CD4-positive, alpha-beta memory T cell (primary cell): Measurements from ENCODE around the gene CFHR2. TPM values are rescaled to one million over a fixed set of nuclear protein-coding genes. Genes with fewer than 3 reads are reported as not detected.
"Not testable (repeated sequence)": the region's sequence is repeated elsewhere in the genome, so short reads cannot be mapped to it uniquely, and the experiment has no call there.

Source experiments
- CTCF ChIA-PET: fragments of 350-600 bp; sonication (Branson Sonifier 250); formaldehyde crosslinking; loops from one replicate; lab custom pipeline; 2021; ENCODE audit warnings: inconsistent platforms; ENCODE audit not compliant: partially characterized antibody; lab: Charles Lee
- POLR2A ChIA-PET: fragments of 350-600 bp; sonication (Branson Sonifier 250); formaldehyde crosslinking; loops from one replicate; lab custom pipeline; 2021; ENCODE audit not compliant: partially characterized antibody; lab: Charles Lee
- DNase-seq, 5 donors: peaks; one replicate each; pipeline versions ENCODE4 v3.0.0 to v3.0.0-alpha.2; 2020 to 2022; ENCODE audit warnings: mixed read lengths in 1 of 5
- H3K27ac ChIP-seq: one replicate; pipeline ENCODE4 v1.7.0; 2013; ENCODE audit warnings: low read depth, low read length
- H3K27me3 ChIP-seq: 2 replicates; pipeline ENCODE4 v1.7.0; 2013; ENCODE audit warnings: mild to moderate bottlenecking, low read length, moderate library complexity; ENCODE audit not compliant: insufficient read depth
- H3K36me3 ChIP-seq: 2 replicates; pipeline ENCODE4 v1.7.0; 2013; ENCODE audit warnings: mild to moderate bottlenecking, low read length, moderate library complexity; ENCODE audit not compliant: insufficient read depth
- H3K4me1 ChIP-seq: 2 replicates; pipeline ENCODE4 v1.7.0; 2013; ENCODE audit warnings: mild to moderate bottlenecking, low read length, moderate library complexity; ENCODE audit not compliant: insufficient read depth
- H3K4me3 ChIP-seq, 2 donors: one replicate each; pipeline ENCODE4 v1.7.0; 2013; ENCODE audit warnings: low read length in 2 of 2, mild to moderate bottlenecking in 1 of 2
- H3K9me3 ChIP-seq, 2 donors: one replicate each; pipeline ENCODE4 v1.7.0; 2013; ENCODE audit warnings: low read length in 2 of 2, control low read depth in 1 of 2; ENCODE audit not compliant: control insufficient read depth in 1 of 2
- H3K27ac Mint-ChIP-seq, 7 donors: one replicate each; pipeline ENCODE4 v1.8.0; 2020 to 2021; ENCODE audit warnings: mixed read lengths in 7 of 7, mild to moderate bottlenecking in 6 of 7, inconsistent platforms in 3 of 7, moderate library complexity in 3 of 7
- H3K27me3 Mint-ChIP-seq, 2 donors: one replicate each; pipeline ENCODE4 v1.8.0; 2020 to 2021; ENCODE audit warnings: mixed read lengths in 2 of 2
- H3K36me3 Mint-ChIP-seq, 2 donors: one replicate each; pipeline ENCODE4 v1.8.0; 2020 to 2021; ENCODE audit warnings: mixed read lengths in 2 of 2, inconsistent platforms in 1 of 2, mild to moderate bottlenecking in 1 of 2
- H3K4me1 Mint-ChIP-seq, 4 donors: one replicate each; pipeline ENCODE4 v1.8.0; 2020 to 2021; ENCODE audit warnings: mixed read lengths in 4 of 4, mild to moderate bottlenecking in 1 of 4
- H3K4me3 Mint-ChIP-seq, 8 donors: one replicate each; pipeline ENCODE4 v1.8.0; 2020 to 2021; ENCODE audit warnings: mixed read lengths in 8 of 8, mild to moderate bottlenecking in 7 of 8, moderate library complexity in 6 of 8, inconsistent platforms in 3 of 8
- H3K9me3 Mint-ChIP-seq, 8 donors: one replicate each; pipeline ENCODE4 v1.8.0; 2020 to 2021; ENCODE audit warnings: mixed read lengths in 8 of 8, mild to moderate bottlenecking in 5 of 8, inconsistent platforms in 3 of 8, moderate library complexity in 1 of 8
- intact Hi-C: fragments of 100-400 bp; cut with micrococcal nuclease; formaldehyde crosslinking; loops from one replicate; pipeline ENCODE4 v1.15.1; 2023
- polyA plus RNA-seq, 2 donors: library from polyadenylated mRNA; unstranded; fragments of 300-500 nt; fragmentation: Illumina TruSeq; gene quantifications; one replicate each; pipeline ENCODE4 v1.2.3, GENCODE V29; 2021
- total RNA-seq, 2 experiments: library from RNA; stranded (reverse); gene quantifications; one replicate each; pipeline ENCODE4 v1.2.3, GENCODE V29; 2021

CFHR2 gene
- not detected for total RNA-seq
- not detected for polyA plus RNA-seq

GRCh38 chr1:196943568-196943967 lies at the start of gene CFHR2:
TSS of gene CFHR2 (plus strand) at chr1:196943738. CDS start at chr1:196943881, 143 bp downstream.
- H3K4me3 ChIP-seq, CTCF ChIA-PET, H3K4me3 Mint-ChIP-seq, H3K27ac Mint-ChIP-seq, H3K9me3 ChIP-seq, intact Hi-C loops, H3K27me3 ChIP-seq, H3K27ac ChIP-seq, H3K27me3 Mint-ChIP-seq, H3K9me3 Mint-ChIP-seq, POLR2A ChIA-PET, H3K4me1 Mint-ChIP-seq, H3K36me3 Mint-ChIP-seq, H3K4me1 ChIP-seq, H3K36me3 ChIP-seq, DNase-seq: not testable (repeated sequence)

- Mint-ChIP-seq H3K9me3 (peaks cover 0 to 4% (median 0%) of the 10 kb centered on the region in 8 donors), H3K4me3 (no peak overlapping the region), H3K27me3 (peaks cover 7 to 22% of the 10 kb centered on the region in 2 donors), H3K27ac (no peak overlapping the region), H3K36me3 (no peaks in the 10 kb centered on the region), H3K4me1 (no peaks in the 10 kb centered on the region)
- no peak for DNase-seq
- H3K27ac ChIP-seq: no peak overlapping the region
- H3K27me3 ChIP-seq: no peaks in the 10 kb centered on the region
- no peaks in the 10 kb centered on the region for H3K36me3 ChIP-seq
- intact Hi-C loops: no loop called here
- ChIA-PET POLR2A (no interaction called here), CTCF (no interaction called here)
- no peaks in the 10 kb centered on the region for H3K9me3 ChIP-seq
- H3K4me3 ChIP-seq: no peak overlapping the region
- H3K4me1 ChIP-seq: no peaks in the 10 kb centered on the region
These were observed 47.2 kb upstream of the CFHR2 start for GRCh38 chr1:196896355-196896754.

- peaks cover 7 to 22% of the 10 kb centered on the region in 2 donors for H3K27me3 Mint-ChIP-seq
- no peak overlapping the region for H3K27ac ChIP-seq
- H3K4me1 ChIP-seq: no peaks in the 10 kb centered on the region
- no peak overlapping the region for H3K4me3 Mint-ChIP-seq
- H3K4me1 Mint-ChIP-seq: no peaks in the 10 kb centered on the region
- H3K4me3 ChIP-seq: no peak overlapping the region
- DNase-seq: no peak
- ChIA-PET CTCF (no interaction called here), POLR2A (no interaction called here)
- intact Hi-C loops: no loop called here
- no peaks in the 10 kb centered on the region for H3K27me3 ChIP-seq
- H3K9me3 ChIP-seq: no peaks in the 10 kb centered on the region
- H3K36me3 Mint-ChIP-seq: no peaks in the 10 kb centered on the region
- no peak overlapping the region for H3K27ac Mint-ChIP-seq
- no peaks in the 10 kb centered on the region for H3K36me3 ChIP-seq
- peaks cover 0 to 4% (median 0%) of the 10 kb centered on the region in 8 donors for H3K9me3 Mint-ChIP-seq
These were observed 46.2 kb upstream of the CFHR2 start for GRCh38 chr1:196897158-196897828.

GRCh38 chr1:196902344-196902743 lies 41.2 kb upstream of the CFHR2 start:
- H3K27ac ChIP-seq: no peak overlapping the region
- no peak overlapping the region for H3K27ac Mint-ChIP-seq
- no peak for DNase-seq
- intact Hi-C loops: no loop called here
- H3K4me1 Mint-ChIP-seq: no peaks in the 10 kb centered on the region
- ChIA-PET POLR2A (no interaction called here), CTCF (no interaction called here)
- H3K36me3 ChIP-seq: no peaks in the 10 kb centered on the region
- no peak overlapping the region for H3K4me3 ChIP-seq
- H3K27me3 ChIP-seq: no peaks in the 10 kb centered on the region
- H3K9me3 Mint-ChIP-seq: peaks cover 0 to 4% (median 0%) of the 10 kb centered on the region in 8 donors
- H3K4me3 Mint-ChIP-seq: no peak overlapping the region
- no peaks in the 10 kb centered on the region for H3K9me3 ChIP-seq
- no peaks in the 10 kb centered on the region for H3K4me1 ChIP-seq
- no peaks in the 10 kb centered on the region for H3K36me3 Mint-ChIP-seq
- peaks cover 4 to 16% of the 10 kb centered on the region in 2 donors for H3K27me3 Mint-ChIP-seq

GRCh38 chr1:196910215-196910614 lies 33.3 kb upstream of the CFHR2 start:
- Histone ChIP-seq H3K4me1 (no peaks in the 10 kb centered on the region), H3K36me3 (no peaks in the 10 kb centered on the region), H3K27ac (no peak overlapping the region), H3K9me3 (no peaks in the 10 kb centered on the region), H3K27me3 (no peaks in the 10 kb centered on the region), H3K4me3 (no peak overlapping the region)
- intact Hi-C loops: no loop called here
- H3K4me1 Mint-ChIP-seq: no peaks in the 10 kb centered on the region
- no peaks in the 10 kb centered on the region for H3K9me3 Mint-ChIP-seq
- no peak overlapping the region for H3K4me3 Mint-ChIP-seq
- ChIA-PET CTCF (no interaction called here), POLR2A (no interaction called here)
- H3K36me3 Mint-ChIP-seq: no peaks in the 10 kb centered on the region
- peaks cover 0 to 1% of the 10 kb centered on the region in 2 donors for H3K27me3 Mint-ChIP-seq
- DNase-seq: no peak
- H3K27ac Mint-ChIP-seq: no peak overlapping the region

GRCh38 chr1:196912283-196912682 lies 31.3 kb upstream of the CFHR2 start:
- H3K4me3 Mint-ChIP-seq, H3K27ac ChIP-seq, H3K36me3 ChIP-seq, H3K27me3 ChIP-seq, H3K27ac Mint-ChIP-seq, H3K9me3 ChIP-seq, H3K4me3 ChIP-seq, H3K36me3 Mint-ChIP-seq, intact Hi-C loops, DNase-seq, H3K9me3 Mint-ChIP-seq, H3K27me3 Mint-ChIP-seq, H3K4me1 ChIP-seq, CTCF ChIA-PET, POLR2A ChIA-PET, H3K4me1 Mint-ChIP-seq: not testable (repeated sequence)

- H3K4me1 Mint-ChIP-seq, H3K4me3 ChIP-seq, H3K27me3 ChIP-seq, POLR2A ChIA-PET, H3K4me1 ChIP-seq, intact Hi-C loops, H3K36me3 Mint-ChIP-seq, H3K27ac ChIP-seq, CTCF ChIA-PET, H3K9me3 ChIP-seq, DNase-seq, H3K36me3 ChIP-seq, H3K27me3 Mint-ChIP-seq, H3K4me3 Mint-ChIP-seq, H3K27ac Mint-ChIP-seq: not testable (repeated sequence)
- peaks cover 0 to 10% (median 2%) of the 10 kb centered on the region in 8 donors for H3K9me3 Mint-ChIP-seq
These were observed 16.7 kb upstream of the CFHR2 start for GRCh38 chr1:196926839-196927238.

GRCh38 chr1:196932853-196933252 lies 10.7 kb upstream of the CFHR2 start:
- H3K36me3 ChIP-seq, H3K4me1 Mint-ChIP-seq, H3K27me3 ChIP-seq, H3K27ac Mint-ChIP-seq, H3K4me3 ChIP-seq, DNase-seq, H3K27ac ChIP-seq, H3K4me3 Mint-ChIP-seq, POLR2A ChIA-PET, H3K9me3 ChIP-seq, H3K27me3 Mint-ChIP-seq, intact Hi-C loops, CTCF ChIA-PET, H3K9me3 Mint-ChIP-seq, H3K36me3 Mint-ChIP-seq, H3K4me1 ChIP-seq: not testable (repeated sequence)
